Panc1 (cell line): ENCODE data around the gene CA5B. TPM values are rescaled to one million over a fixed set of nuclear protein-coding genes. Genes with fewer than 3 reads are reported as not detected.

ENCODE experiments used
- ATAC-seq: fragments of 200-7000 bp; cut with Tn5 transposase; 2 replicates; pipeline ENCODE4 v1.9.1; 2020; ENCODE audit warnings: mild to moderate bottlenecking, moderate library complexity
- BruUV-seq: library from RNA; stranded (reverse); fragments of 400-500 nt; replicated peaks from 2 replicates; lab custom pipeline; 2021; lab: Mats Ljungman, UMichigan
- CTCF ChIA-PET: fragments of 300-600 bp; sonication (Branson Sonifier 250); formaldehyde crosslinking; loops from one replicate; lab custom pipeline; 2022; ENCODE audit warnings: antibody characterized with exemption; lab: Charles Lee
- POLR2A ChIA-PET: fragments of 300-600 bp; sonication (Branson Sonifier 250); formaldehyde crosslinking; loops from one replicate; lab custom pipeline; 2022; ENCODE audit warnings: antibody characterized with exemption; lab: Charles Lee
- DNase-seq: peaks from one replicate; pipeline ENCODE4 v3.0.0-alpha.2; 2010; ENCODE audit warnings: low read depth, low spot score
- H3K27ac ChIP-seq: 2 replicates; pipeline ENCODE4 v1.5.1; 2011; ENCODE audit warnings: mild to moderate bottlenecking, low read length, inconsistent platforms
- H3K27me3 ChIP-seq: fragments of 200-500 bp; sonication (Bioruptor generic); 2 replicates; pipeline ENCODE4 v1.6.0; 2014; ENCODE audit warnings: low read length, inconsistent platforms; ENCODE audit not compliant: control insufficient read depth, insufficient read depth
- H3K36me3 ChIP-seq: fragments of 200-500 bp; sonication (Bioruptor generic); 2 replicates; pipeline ENCODE4 v1.5.1; 2014; ENCODE audit warnings: inconsistent platforms, mild to moderate bottlenecking, low read length, moderate library complexity; ENCODE audit not compliant: control insufficient read depth, insufficient read depth
- H3K4me1 ChIP-seq: 2 replicates; pipeline ENCODE4 v1.5.1; 2011; ENCODE audit warnings: inconsistent platforms, mild to moderate bottlenecking, low read length, moderate library complexity; ENCODE audit not compliant: control insufficient read depth, insufficient read depth
- H3K4me3 ChIP-seq, 2 experiments: 2 replicates each; pipeline ENCODE4 v1.5.1; 2011 to 2012; ENCODE audit warnings: low read depth in 2 of 2, low read length in 2 of 2, mild to moderate bottlenecking in 2 of 2, inconsistent platforms in 1 of 2, moderate library complexity in 1 of 2
- H3K9me3 ChIP-seq: fragments of 200-500 bp; sonication (Bioruptor generic); 2 replicates; pipeline ENCODE4 v1.5.1; 2014; ENCODE audit warnings: low read depth, mild to moderate bottlenecking, inconsistent platforms, low read length, moderate library complexity; ENCODE audit not compliant: control insufficient read depth, insufficient read depth
- CTCF ChIP-seq: fragments of 450-650 bp; IDR thresholded peaks from 2 replicates; pipeline ENCODE4 v1.5.1; 2017; ENCODE audit warnings: mild to moderate bottlenecking
- POLR2AphosphoS5 ChIP-seq: IDR thresholded peaks from 2 replicates; pipeline ENCODE4 v1.6.1; 2012; ENCODE audit warnings: mild to moderate bottlenecking, low read depth, low read length, moderate library complexity
- REST ChIP-seq, 2 experiments: IDR thresholded peaks; 2 replicates each; pipeline ENCODE4 v1.6.1; 2011 to 2012; ENCODE audit warnings: low read depth in 2 of 2, control low read depth in 1 of 2, low read length in 1 of 2, mild to moderate bottlenecking in 1 of 2, moderate library complexity in 1 of 2; ENCODE audit not compliant: insufficient read depth in 1 of 2
- SIN3A ChIP-seq: IDR thresholded peaks from 2 replicates; pipeline ENCODE4 v1.6.1; 2012; ENCODE audit warnings: low read depth, mild to moderate bottlenecking, low read length, moderate library complexity, borderline replicate concordance; ENCODE audit not compliant: insufficient read depth
- TCF7L2 ChIP-seq: IDR thresholded peaks from 2 replicates; pipeline ENCODE4 v1.6.1; 2011; ENCODE audit warnings: mild to moderate bottlenecking, low read depth, low read length, inconsistent platforms
- in situ Hi-C: cut with HindIII; loops from 2 replicates; pipeline ENCODE4 v1.10.0; 2016; ENCODE audit warnings: low sequenced_read_pairs, low pct_unique_long_range_greater_than_20kb
- intact Hi-C: fragments of 100-400 bp; cut with micrococcal nuclease; formaldehyde crosslinking; loops from one replicate; pipeline ENCODE4 v1.10.0; 2022; ENCODE audit not compliant: unreplicated experiment
- total RNA-seq: library from RNA; stranded (reverse); gene quantifications from one replicate; pipeline ENCODE4 v1.2.1, GENCODE V29; 2021; ENCODE audit not compliant: unreplicated experiment

The CA5B gene
- total RNA-seq, 1 experiment from 2014 or later, result 6.8 TPM

- H3K27me3 ChIP-seq, result no peaks in the 10 kb centered on the region
- no peaks in the 10 kb centered on the region for H3K36me3 ChIP-seq
- intact Hi-C loops (no loop called here), in situ Hi-C loops (no loop called here)
- DNase-seq (no peak), ATAC-seq (no peak)
- TF ChIP-seq CTCF, result no peak
- no peak for TF ChIP-seq TCF7L2
- no peak for TF ChIP-seq SIN3A
- no peak for TF ChIP-seq POLR2AphosphoS5
- TF ChIP-seq REST (IDR thresholded peaks at IDR 0.05; ENCODE audit: insufficient read depth in 1 of 2, low read depth in 2 of 2, low read length in 1 of 2), result no peak
- no peak overlapping the region for H3K4me3 ChIP-seq
- no peaks in the 10 kb centered on the region for H3K4me1 ChIP-seq
- no peaks in the 10 kb centered on the region for H3K9me3 ChIP-seq
- no peak overlapping the region for H3K27ac ChIP-seq
- CTCF ChIA-PET, result no interaction called here
- POLR2A ChIA-PET, result interaction anchor here (0.6 kb wide), 1 partner anchor 238 kb away, joined by 5 read pairs; no protein-coding TSS in a partner anchor
- no TSS peak for BruUV-seq
Observed at GRCh38 chrX:15719324-15719968, 18.6 kb upstream of the CA5B start.

- ChIA-PET CTCF (no interaction called here), POLR2A (no interaction called here)
- Histone ChIP-seq H3K36me3 (no peaks in the 10 kb centered on the region), H3K27me3 (no peaks in the 10 kb centered on the region), H3K4me1 (no peaks in the 10 kb centered on the region), H3K4me3 (no peak overlapping the region), H3K27ac (no peak overlapping the region), H3K9me3 (no peaks in the 10 kb centered on the region)
- DNase-seq (no peak), ATAC-seq (no peak)
- in situ Hi-C loops, result no loop called here
- no peak for TF ChIP-seq CTCF
- no peak for TF ChIP-seq TCF7L2
- TF ChIP-seq REST (IDR thresholded peaks at IDR 0.05; ENCODE audit: insufficient read depth in 1 of 2, low read depth in 2 of 2, low read length in 1 of 2), result no peak
- TF ChIP-seq POLR2AphosphoS5, result no peak
- intact Hi-C loops, result no loop called here
- no TSS peak for BruUV-seq
Observed at GRCh38 chrX:15721911-15722310, 16.2 kb upstream of the CA5B start.
